ENCODE results near the gene PTPN7.

- TF ChIP-seq CTCF (conservative IDR thresholded peaks at IDR 0.05; ENCODE audit: low read depth, low read length) (no peak), EZH2 (IDR thresholded peaks at IDR 0.05; ENCODE audit: low read length, unreplicated experiment) (no peak), EZH2phosphoT487 (IDR thresholded peaks at IDR 0.05; ENCODE audit: borderline replicate concordance, low read length) (no peak)
These were observed 43.0 kb upstream of the PTPN7 start for GRCh38 chr1:202203238-202204039.

Data from PC-3 (cell line).